Measurements from ENCODE around the gene SREBF1. TPM values are rescaled to one million over a fixed set of nuclear protein-coding genes. Genes with fewer than 3 reads are reported as not detected.
A peak's percentile ranks its signal among the peaks of the same experiment; 100 is the strongest.

SREBF1 gene
- total RNA-seq, 3 donors from 2014 or later (not counting 1 experiment from before 2014, with no cell fraction given) = 80.7 to 208 (median 119) TPM

DNA sequence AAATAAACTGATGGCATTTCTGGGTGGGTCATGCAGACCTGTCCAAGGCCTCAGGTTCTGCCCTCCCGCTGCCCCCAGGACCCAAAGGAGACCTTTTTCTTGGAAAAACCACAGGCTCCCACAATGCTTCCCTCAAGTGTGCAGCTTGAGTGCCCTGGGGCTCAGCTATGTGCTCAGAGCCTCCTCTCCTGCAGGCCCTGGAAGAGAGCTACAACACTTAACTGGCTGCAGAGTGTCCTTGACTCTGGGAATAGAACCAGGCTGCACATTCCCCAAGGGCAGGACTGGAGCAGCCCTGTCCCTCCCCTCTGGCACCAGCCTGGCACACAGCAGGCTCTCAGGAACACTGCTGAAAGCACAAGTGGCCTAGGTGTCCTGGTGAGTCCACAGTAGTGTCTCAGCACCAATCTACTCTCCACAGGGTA is 4.8 kb upstream of the SREBF1 start:
- DNase-seq = no peak
- H3K36me3 ChIP-seq (ENCODE audit: control insufficient read depth, insufficient read depth, low read length) = no peaks in the 10 kb centered on the region
- WGBS (ENCODE audit: insufficient coverage) = 95% methylated on average over 1 of the region's 1 CpG
- Mint-ChIP-seq H3K27ac (peak overlapping the region; percentile 89 to 98), H3K4me1 (peaks cover 14 to 18% of the 10 kb centered on the region in 2 donors), H3K36me3 (no peaks in the 10 kb centered on the region), H3K9me3 (no peaks in the 10 kb centered on the region), H3K4me3 (no peak overlapping the region), H3K27me3 (ENCODE audit: low read depth in 2 of 2) (no peaks in the 10 kb centered on the region)
- no peak for TF ChIP-seq CTCF (IDR thresholded peaks at IDR 0.05)
- H3K9me3 ChIP-seq (ENCODE audit: control insufficient read depth, insufficient read depth, low read length) = no peaks in the 10 kb centered on the region
- H3K4me3 ChIP-seq (ENCODE audit: low read length) = no peak overlapping the region
- H3K27ac ChIP-seq (ENCODE audit: low read length) = no peak overlapping the region
- no peaks in the 10 kb centered on the region for H3K27me3 ChIP-seq (ENCODE audit: control insufficient read depth, insufficient read depth, low read length)
- H3K4me1 ChIP-seq (ENCODE audit: control insufficient read depth, insufficient read depth, low read length) = peaks cover 41% of the 10 kb centered on the region
- ATAC-seq = no peak
- intact Hi-C loops (cut with micrococcal nuclease) = no loop called here

DNA sequence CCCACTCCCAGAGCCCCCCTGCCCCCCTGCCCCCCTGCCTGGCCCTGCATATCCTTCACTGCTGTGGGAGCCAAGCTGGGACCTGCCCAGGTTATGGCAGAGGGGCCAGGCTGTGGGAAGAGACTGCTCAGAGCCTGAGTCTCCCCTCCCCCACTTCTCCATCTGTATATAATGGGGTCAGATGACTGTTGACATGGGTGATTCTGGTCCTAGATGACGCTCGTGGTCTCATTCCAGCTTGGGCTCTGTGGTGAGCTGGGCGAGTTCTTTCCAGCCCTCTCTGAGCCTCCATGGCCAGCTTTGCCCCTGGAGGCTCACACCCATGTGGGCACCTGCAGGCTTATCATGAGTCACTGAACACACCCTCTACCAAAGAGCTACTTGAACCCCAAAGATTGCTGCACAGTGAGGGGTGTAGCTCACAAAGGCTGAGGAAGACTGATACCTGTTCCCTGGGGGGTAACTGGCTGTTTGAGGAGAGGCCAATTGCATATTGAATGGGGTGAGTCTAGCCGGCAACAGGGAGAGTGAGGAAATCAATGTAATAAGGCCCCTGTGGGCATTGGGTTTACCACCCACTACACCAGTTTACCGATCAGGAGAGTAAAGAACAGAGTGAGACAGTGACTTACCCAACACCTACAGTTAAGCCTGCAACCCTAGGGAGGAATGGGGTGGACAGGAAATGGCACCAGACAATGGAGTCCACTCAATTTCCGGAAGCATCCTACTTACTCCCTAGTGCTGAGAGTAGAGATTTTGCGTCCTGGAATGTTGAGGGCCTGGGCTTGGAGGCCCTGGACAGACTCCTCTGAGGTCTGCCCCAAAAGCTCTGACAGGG is 4.2 kb upstream of the SREBF1 start:
- intact Hi-C loops (cut with micrococcal nuclease) = loop anchor here (1.0 kb wide), 1 partner anchor 8 kb away; no protein-coding TSS in a partner anchor
- Histone ChIP-seq H3K36me3 (ENCODE audit: control insufficient read depth, insufficient read depth, low read length) (no peaks in the 10 kb centered on the region), H3K27ac (ENCODE audit: low read length) (peak overlapping the region; percentile 89), H3K9me3 (ENCODE audit: control insufficient read depth, insufficient read depth, low read length) (no peaks in the 10 kb centered on the region), H3K4me1 (ENCODE audit: control insufficient read depth, insufficient read depth, low read length) (peaks cover 43% of the 10 kb centered on the region), H3K27me3 (ENCODE audit: control insufficient read depth, insufficient read depth, low read length) (no peaks in the 10 kb centered on the region), H3K4me3 (ENCODE audit: low read length) (peak overlapping the region; percentile 56)
- Mint-ChIP-seq H3K4me1 (peaks cover 14 to 20% of the 10 kb centered on the region in 2 donors), H3K4me3 (peak overlapping the region; percentile 81), H3K9me3 (no peaks in the 10 kb centered on the region), H3K27me3 (ENCODE audit: low read depth in 2 of 2) (no peaks in the 10 kb centered on the region), H3K36me3 (no peaks in the 10 kb centered on the region), H3K27ac (peak overlapping the region; percentile 89 to 98)
- ATAC-seq (no peak), DNase-seq (peak in 1 of 2 donors; percentile 45)
- TF ChIP-seq CTCF (IDR thresholded peaks at IDR 0.05) = no peak
- whole genome bisulfite sequencing (ENCODE audit: insufficient coverage) = 87% methylated on average over 5 of the region's 7 CpGs

DNA sequence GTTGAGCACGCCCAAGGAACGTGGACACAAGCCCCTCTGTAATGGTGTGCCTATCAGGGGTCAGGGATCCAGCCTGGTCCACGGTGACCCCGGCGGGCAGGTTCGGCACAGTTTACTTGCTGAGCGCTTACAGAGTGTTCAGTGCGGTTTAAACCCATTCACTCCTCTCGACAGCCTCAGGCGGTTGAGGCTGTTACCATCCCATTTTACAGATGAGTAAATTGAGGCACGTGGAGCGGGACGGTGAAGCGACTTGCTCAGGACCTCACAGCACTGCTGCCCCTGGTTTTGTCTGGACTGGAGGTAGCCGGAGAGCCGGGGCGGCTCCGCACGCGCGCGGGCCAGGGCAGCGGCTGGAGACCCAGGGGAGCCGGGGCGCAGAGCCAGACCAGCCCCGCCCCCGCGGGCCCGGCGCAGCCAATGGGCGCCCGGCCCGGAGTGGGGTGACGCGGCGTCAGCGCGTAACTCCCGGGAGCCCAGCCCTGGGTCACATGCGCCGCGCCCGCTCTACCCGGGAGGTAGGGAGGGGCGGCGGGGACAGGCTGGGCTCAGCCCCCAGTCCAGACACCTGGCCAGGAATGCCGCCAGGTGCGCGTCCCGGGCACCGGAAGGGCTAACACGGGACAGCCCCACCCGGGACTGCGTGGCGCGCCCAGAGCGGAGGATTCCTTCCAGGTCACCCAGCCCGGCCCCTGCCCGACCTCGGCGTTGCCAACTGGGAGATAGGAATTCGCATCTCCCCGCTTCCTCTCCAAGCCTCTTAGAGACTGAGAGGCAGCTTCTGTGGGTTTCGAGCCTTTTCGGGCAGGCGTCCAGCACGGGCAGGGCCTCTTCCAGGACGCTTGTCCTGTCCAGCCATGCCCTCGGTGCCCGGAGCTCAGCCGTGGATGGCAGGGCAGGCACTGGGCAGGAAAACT is 3.3 kb upstream of the SREBF1 start:
- TF ChIP-seq CTCF (IDR thresholded peaks at IDR 0.05) = no peak
- peaks cover 52% of the 10 kb centered on the region for H3K4me1 ChIP-seq (ENCODE audit: control insufficient read depth, insufficient read depth, low read length)
- peak overlapping the region; percentile 89 for H3K27ac ChIP-seq (ENCODE audit: low read length)
- Mint-ChIP-seq H3K36me3 (no peaks in the 10 kb centered on the region), H3K27ac (peak overlapping the region; percentile 80 to 98), H3K27me3 (ENCODE audit: low read depth in 2 of 2) (no peaks in the 10 kb centered on the region), H3K9me3 (no peaks in the 10 kb centered on the region), H3K4me1 (peaks cover 14 to 26% of the 10 kb centered on the region in 2 donors), H3K4me3 (peak overlapping the region; percentile 73)
- 5% methylated on average over 71 of the region's 71 CpGs for WGBS (ENCODE audit: insufficient coverage)
- H3K4me3 ChIP-seq (ENCODE audit: low read length) = peak overlapping the region; percentile 56
- intact Hi-C loops (cut with micrococcal nuclease) = loop anchor here (1.0 to 5.0 kb wide), 3 partner anchors 9 to 88 kb away; no protein-coding TSS in a partner anchor
- no peaks in the 10 kb centered on the region for H3K36me3 ChIP-seq (ENCODE audit: control insufficient read depth, insufficient read depth, low read length)
- no peaks in the 10 kb centered on the region for H3K9me3 ChIP-seq (ENCODE audit: control insufficient read depth, insufficient read depth, low read length)
- peak; percentile 86 to 92 for DNase-seq
- H3K27me3 ChIP-seq (ENCODE audit: control insufficient read depth, insufficient read depth, low read length) = no peaks in the 10 kb centered on the region
- peak; percentile 64 to 85 (median 73) for ATAC-seq

All from natural killer cell (primary cell).